ENCODE measurements around the gene TARBP1.

Gene TARBP1

GRCh38 chr1:234484218-234484617, 5.2 kb upstream of the TARBP1 start:
- H3K4me3 ChIP-seq (ENCODE audit: low read depth, low read length, poor library complexity, severe bottlenecking): no peak overlapping the region
- H2AFZ ChIP-seq (ENCODE audit: low read length): no peak overlapping the region
- H3K36me3 ChIP-seq (ENCODE audit: insufficient read depth, low read length): no peaks in the 10 kb centered on the region
- H3F3A ChIP-seq (ENCODE audit: insufficient read depth, low read length): 0 out of 2 replicates have a peak, but pooled peaks cover 6% of the 10 kb centered on the region
- no peak overlapping the region for H3K9ac ChIP-seq (ENCODE audit: low read length)
- TF ChIP-seq EZH2 (IDR thresholded peaks at IDR 0.05; ENCODE audit: borderline replicate concordance, low read length): no peak
- TF ChIP-seq CTCF (IDR thresholded peaks at IDR 0.05; ENCODE audit: low read length): no peak
- H3K9me2 ChIP-seq (ENCODE audit: low read depth, low read length): no peaks in the 10 kb centered on the region
- H3K4me2 ChIP-seq (ENCODE audit: low read length): no peak overlapping the region
- H3K4me1 ChIP-seq (ENCODE audit: insufficient read depth, low read length, severe bottlenecking): peaks cover 28% of the 10 kb centered on the region
- no peak overlapping the region for H3K27ac ChIP-seq (ENCODE audit: low read depth, low read length, poor library complexity, severe bottlenecking)
- H3K27me3 ChIP-seq (ENCODE audit: insufficient read depth, low read length): no peaks in the 10 kb centered on the region
- H4K20me1 ChIP-seq (ENCODE audit: insufficient read depth, low read length): no peaks in the 10 kb centered on the region
- no peaks in the 10 kb centered on the region for H3K79me2 ChIP-seq (ENCODE audit: insufficient read depth, low read length)
- no peaks in the 10 kb centered on the region for H3K9me3 ChIP-seq (ENCODE audit: low read length)

GRCh38 chr1:234481771-234482170, 2.8 kb upstream of the TARBP1 start:
- Histone ChIP-seq H4K20me1 (ENCODE audit: insufficient read depth, low read length) (no peaks in the 10 kb centered on the region), H3F3A (ENCODE audit: insufficient read depth, low read length) (0 out of 2 replicates have a peak, but pooled peaks cover 6% of the 10 kb centered on the region), H3K27ac (ENCODE audit: low read depth, low read length, poor library complexity, severe bottlenecking) (no peak overlapping the region), H3K4me1 (ENCODE audit: insufficient read depth, low read length, severe bottlenecking) (peaks cover 18% of the 10 kb centered on the region), H2AFZ (ENCODE audit: low read length) (no peak overlapping the region), H3K27me3 (ENCODE audit: insufficient read depth, low read length) (no peaks in the 10 kb centered on the region), H3K79me2 (ENCODE audit: insufficient read depth, low read length) (peaks cover 7% of the 10 kb centered on the region; the same call in 1 of the 2 replicates), H3K4me3 (ENCODE audit: low read depth, low read length, poor library complexity, severe bottlenecking) (no peak overlapping the region), H3K36me3 (ENCODE audit: insufficient read depth, low read length) (no peaks in the 10 kb centered on the region), H3K9me3 (ENCODE audit: low read length) (no peaks in the 10 kb centered on the region), H3K9me2 (ENCODE audit: low read depth, low read length) (no peaks in the 10 kb centered on the region), H3K9ac (ENCODE audit: low read length) (no peak overlapping the region), H3K4me2 (ENCODE audit: low read length) (no peak overlapping the region)
- TF ChIP-seq EZH2 (IDR thresholded peaks at IDR 0.05; ENCODE audit: borderline replicate concordance, low read length): no peak
- no peak for TF ChIP-seq CTCF (IDR thresholded peaks at IDR 0.05; ENCODE audit: low read length)

- Histone ChIP-seq H3K36me3 (ENCODE audit: insufficient read depth, low read length) (no peaks in the 10 kb centered on the region), H2AFZ (ENCODE audit: low read length) (no peak overlapping the region), H3K9me2 (ENCODE audit: low read depth, low read length) (no peaks in the 10 kb centered on the region), H3K27me3 (ENCODE audit: insufficient read depth, low read length) (no peaks in the 10 kb centered on the region), H3K79me2 (ENCODE audit: insufficient read depth, low read length) (peaks cover 9% of the 10 kb centered on the region; the same call in 1 of the 2 replicates), H3K9me3 (ENCODE audit: low read length) (no peaks in the 10 kb centered on the region), H4K20me1 (ENCODE audit: insufficient read depth, low read length) (no peaks in the 10 kb centered on the region), H3K9ac (ENCODE audit: low read length) (no peak overlapping the region), H3F3A (ENCODE audit: insufficient read depth, low read length) (0 out of 2 replicates have a peak, but pooled peaks cover 6% of the 10 kb centered on the region), H3K4me3 (ENCODE audit: low read depth, low read length, poor library complexity, severe bottlenecking) (no peak overlapping the region), H3K27ac (ENCODE audit: low read depth, low read length, poor library complexity, severe bottlenecking) (no peak overlapping the region), H3K4me1 (ENCODE audit: insufficient read depth, low read length, severe bottlenecking) (peaks cover 37% of the 10 kb centered on the region), H3K4me2 (ENCODE audit: low read length) (no peak overlapping the region)
- TF ChIP-seq EZH2 (IDR thresholded peaks at IDR 0.05; ENCODE audit: borderline replicate concordance, low read length) (no peak), CTCF (IDR thresholded peaks at IDR 0.05; ENCODE audit: low read length) (no peak)
These were observed 887 bp upstream of the TARBP1 start for GRCh38 chr1:234479866-234480265.
